ENCODE measurements around the gene HOOK1.
"Not testable (repeated sequence)": the region's sequence is repeated elsewhere in the genome, so short reads cannot be mapped to it uniquely, and the experiment has no call there.

Gene HOOK1

DNA sequence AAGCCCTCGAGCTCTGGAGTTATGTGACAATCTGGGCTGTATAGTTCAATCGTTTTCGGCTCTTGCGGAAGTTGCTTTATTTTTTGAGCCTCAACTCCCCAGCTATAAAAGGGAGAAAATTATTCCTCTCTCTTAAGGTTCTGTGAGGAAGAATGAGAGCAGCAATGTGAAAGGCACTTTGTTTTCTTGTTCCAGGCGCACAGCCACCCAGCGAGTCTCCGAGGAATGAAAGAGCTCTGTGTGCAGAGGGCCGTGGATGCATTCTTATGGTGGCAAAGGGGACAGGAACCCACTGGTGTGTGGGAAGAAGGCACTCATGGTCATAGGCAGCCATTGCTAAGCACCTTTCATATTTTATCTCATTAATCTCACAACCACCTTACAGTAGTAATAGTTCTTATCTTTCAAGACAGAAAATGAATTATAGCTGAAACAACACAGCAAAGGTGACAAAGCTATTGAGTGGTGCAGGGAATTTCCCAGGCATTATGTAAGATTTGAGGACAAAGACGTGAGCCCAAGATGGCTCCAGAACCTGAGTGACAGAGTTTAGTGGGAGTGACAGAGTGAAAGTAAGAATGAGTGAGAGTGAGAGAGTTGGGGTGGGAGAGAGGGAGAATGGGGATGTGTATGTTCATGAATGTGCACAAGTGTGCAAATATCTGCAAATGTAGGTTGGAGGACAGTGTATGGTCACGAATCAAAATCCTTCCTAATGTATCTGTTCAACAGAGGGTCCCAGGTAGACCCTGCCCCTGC lies 102.5 kb downstream of the HOOK1 start:
- no peak overlapping the region for H3K9ac ChIP-seq (ENCODE audit: low read length)
- H3K79me2 ChIP-seq (ENCODE audit: insufficient read depth, low read length) = no peaks in the 10 kb centered on the region
- H3K36me3 ChIP-seq (ENCODE audit: low read length) = no peaks in the 10 kb centered on the region
- no peaks in the 10 kb centered on the region for H3K27me3 ChIP-seq (ENCODE audit: low read length)
- no peak overlapping the region for H2AFZ ChIP-seq (ENCODE audit: low read depth, low read length, severe bottlenecking)
- TF ChIP-seq, protein P1, sequence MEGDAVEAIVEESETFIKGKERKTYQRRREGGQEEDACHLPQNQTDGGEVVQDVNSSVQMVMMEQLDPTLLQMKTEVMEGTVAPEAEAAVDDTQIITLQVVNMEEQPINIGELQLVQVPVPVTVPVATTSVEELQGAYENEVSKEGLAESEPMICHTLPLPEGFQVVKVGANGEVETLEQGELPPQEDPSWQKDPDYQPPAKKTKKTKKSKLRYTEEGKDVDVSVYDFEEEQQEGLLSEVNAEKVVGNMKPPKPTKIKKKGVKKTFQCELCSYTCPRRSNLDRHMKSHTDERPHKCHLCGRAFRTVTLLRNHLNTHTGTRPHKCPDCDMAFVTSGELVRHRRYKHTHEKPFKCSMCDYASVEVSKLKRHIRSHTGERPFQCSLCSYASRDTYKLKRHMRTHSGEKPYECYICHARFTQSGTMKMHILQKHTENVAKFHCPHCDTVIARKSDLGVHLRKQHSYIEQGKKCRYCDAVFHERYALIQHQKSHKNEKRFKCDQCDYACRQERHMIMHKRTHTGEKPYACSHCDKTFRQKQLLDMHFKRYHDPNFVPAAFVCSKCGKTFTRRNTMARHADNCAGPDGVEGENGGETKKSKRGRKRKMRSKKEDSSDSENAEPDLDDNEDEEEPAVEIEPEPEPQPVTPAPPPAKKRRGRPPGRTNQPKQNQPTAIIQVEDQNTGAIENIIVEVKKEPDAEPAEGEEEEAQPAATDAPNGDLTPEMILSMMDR (IDR thresholded peaks at IDR 0.05; ENCODE audit: insufficient read depth, low read length, poor library complexity, severe bottlenecking) = no peak
- no peak for TF ChIP-seq EZH2phosphoT487 (conservative IDR thresholded peaks at IDR 0.05; ENCODE audit: low read length)
- no peaks in the 10 kb centered on the region for H3F3A ChIP-seq (ENCODE audit: insufficient read depth)
- no peak overlapping the region for H3K27ac ChIP-seq (ENCODE audit: low read depth, low read length)
- no peak overlapping the region for H3K4me2 ChIP-seq (ENCODE audit: low read depth, low read length, poor library complexity, severe bottlenecking)
- H3K9me2 ChIP-seq (replicated peaks; ENCODE audit: insufficient read depth, low read length) = no peaks in the 10 kb centered on the region
- H3K9me3 ChIP-seq (ENCODE audit: insufficient read depth, low read length) = no peaks in the 10 kb centered on the region
- no peaks in the 10 kb centered on the region for H4K20me1 ChIP-seq (ENCODE audit: low read depth, low read length)
- H3K4me3 ChIP-seq (ENCODE audit: insufficient read depth, low read length, poor library complexity, severe bottlenecking) = no peak overlapping the region

DNA sequence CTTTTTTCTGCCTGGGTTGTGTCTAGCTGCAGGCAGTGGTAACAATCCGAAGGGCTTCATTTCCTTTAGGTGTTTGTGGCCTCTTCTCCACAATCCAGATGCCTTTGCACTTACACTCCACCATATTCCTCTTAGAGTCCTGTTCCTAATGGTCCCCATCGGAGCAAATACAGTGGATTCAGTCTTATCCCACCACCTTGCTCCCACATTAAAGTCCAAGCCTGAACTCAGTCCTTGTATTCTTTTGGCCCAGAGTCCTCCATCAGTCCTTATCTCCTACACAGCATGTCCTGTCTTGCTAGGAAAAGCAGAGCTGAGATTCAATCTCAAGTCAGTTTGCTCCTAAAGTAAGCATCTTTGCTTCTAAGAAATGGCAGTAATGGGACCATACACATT lies 103.0 kb downstream of the HOOK1 start:
- no peaks in the 10 kb centered on the region for H3K27me3 ChIP-seq (ENCODE audit: low read length)
- H4K20me1 ChIP-seq (ENCODE audit: low read depth, low read length) = no peaks in the 10 kb centered on the region
- no peak overlapping the region for H3K4me2 ChIP-seq (ENCODE audit: low read depth, low read length, poor library complexity, severe bottlenecking)
- H3K27ac ChIP-seq (ENCODE audit: low read depth, low read length) = no peak overlapping the region
- no peak overlapping the region for H3K4me3 ChIP-seq (ENCODE audit: insufficient read depth, low read length, poor library complexity, severe bottlenecking)
- H3K9me2 ChIP-seq (replicated peaks; ENCODE audit: insufficient read depth, low read length) = no peaks in the 10 kb centered on the region
- no peaks in the 10 kb centered on the region for H3K79me2 ChIP-seq (ENCODE audit: insufficient read depth, low read length)
- H3K36me3 ChIP-seq (ENCODE audit: low read length) = no peaks in the 10 kb centered on the region
- no peak for TF ChIP-seq EZH2phosphoT487 (conservative IDR thresholded peaks at IDR 0.05; ENCODE audit: low read length)
- TF ChIP-seq, protein P1 (IDR thresholded peaks at IDR 0.05; ENCODE audit: insufficient read depth, low read length, poor library complexity, severe bottlenecking) = no peak
- no peaks in the 10 kb centered on the region for H3F3A ChIP-seq (ENCODE audit: insufficient read depth)
- H3K9me3 ChIP-seq (ENCODE audit: insufficient read depth, low read length) = no peaks in the 10 kb centered on the region
- H2AFZ ChIP-seq (ENCODE audit: low read depth, low read length, severe bottlenecking) = no peak overlapping the region
- H3K9ac ChIP-seq (ENCODE audit: low read length) = no peak overlapping the region

DNA sequence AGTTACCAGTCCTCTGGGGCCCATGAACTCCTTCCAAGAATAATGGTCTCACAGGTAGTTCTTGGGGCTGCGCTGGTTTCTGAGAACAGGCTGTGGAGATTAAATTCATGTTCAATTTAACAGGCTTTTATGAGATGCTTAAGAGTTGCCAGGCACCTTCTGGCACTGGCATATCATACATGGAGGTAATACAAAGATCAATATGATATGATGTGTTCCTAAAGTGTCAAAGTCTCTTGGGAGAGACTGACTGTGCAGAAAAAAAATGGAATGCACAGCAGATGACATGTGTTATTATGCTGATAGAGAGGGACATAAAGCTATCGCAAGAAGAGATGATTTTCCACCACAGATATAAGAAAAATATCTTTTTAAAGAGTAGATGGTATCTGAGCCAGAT lies 105.0 kb downstream of the HOOK1 start:
- Histone ChIP-seq H3K79me2 (ENCODE audit: insufficient read depth, low read length) (no peaks in the 10 kb centered on the region), H3K9me2 (replicated peaks; ENCODE audit: insufficient read depth, low read length) (no peaks in the 10 kb centered on the region), H3K4me2 (ENCODE audit: low read depth, low read length, poor library complexity, severe bottlenecking) (no peak overlapping the region), H3F3A (ENCODE audit: insufficient read depth) (no peaks in the 10 kb centered on the region), H3K27me3 (ENCODE audit: low read length) (no peaks in the 10 kb centered on the region; the same call in 1 of the 2 replicates), H3K27ac (ENCODE audit: low read depth, low read length) (no peak overlapping the region), H4K20me1 (ENCODE audit: low read depth, low read length) (no peaks in the 10 kb centered on the region), H3K36me3 (ENCODE audit: low read length) (no peaks in the 10 kb centered on the region), H2AFZ (ENCODE audit: low read depth, low read length, severe bottlenecking) (no peak overlapping the region), H3K9ac (ENCODE audit: low read length) (no peak overlapping the region), H3K9me3 (ENCODE audit: insufficient read depth, low read length) (no peaks in the 10 kb centered on the region), H3K4me3 (ENCODE audit: insufficient read depth, low read length, poor library complexity, severe bottlenecking) (no peak overlapping the region)
- TF ChIP-seq EZH2phosphoT487 (conservative IDR thresholded peaks at IDR 0.05; ENCODE audit: low read length) = no peak
- TF ChIP-seq, protein P1 (IDR thresholded peaks at IDR 0.05; ENCODE audit: insufficient read depth, low read length, poor library complexity, severe bottlenecking) = no peak

DNA sequence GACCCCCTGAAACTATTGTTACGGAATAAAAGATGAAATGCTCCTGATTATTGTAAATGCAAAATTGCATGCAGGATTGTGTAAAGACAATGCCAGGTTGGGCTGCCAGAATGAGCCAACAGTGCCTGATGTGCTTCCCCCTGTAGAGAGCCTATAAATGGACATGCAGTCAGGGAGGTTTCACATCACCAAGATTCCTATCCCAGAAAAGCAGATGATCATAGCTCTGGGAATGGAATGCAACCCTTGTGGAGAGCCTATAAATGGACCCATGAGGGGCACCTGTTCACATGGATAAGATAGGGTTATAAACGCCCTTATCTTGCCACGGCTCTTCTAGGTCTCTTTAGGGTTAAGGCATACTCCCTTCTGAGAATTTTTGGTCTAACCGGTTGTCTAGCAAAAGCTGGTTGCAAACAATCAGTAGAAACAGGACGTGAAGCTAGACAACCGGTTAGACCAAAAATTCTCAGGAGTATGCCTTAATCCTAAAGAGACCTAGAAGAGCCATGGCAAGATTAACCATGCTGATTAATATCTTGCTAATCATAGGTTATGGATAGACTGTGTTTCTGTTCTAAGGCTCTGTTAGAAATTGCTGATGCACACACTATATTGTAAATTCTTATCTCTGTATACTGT lies 106.6 kb downstream of the HOOK1 start:
- H3F3A ChIP-seq (ENCODE audit: insufficient read depth); H2AFZ ChIP-seq (ENCODE audit: low read depth, low read length, severe bottlenecking); H3K36me3 ChIP-seq (ENCODE audit: low read length); H3K79me2 ChIP-seq (ENCODE audit: insufficient read depth, low read length); H3K4me2 ChIP-seq (ENCODE audit: low read depth, low read length, poor library complexity, severe bottlenecking); H3K9me2 ChIP-seq (replicated peaks; ENCODE audit: insufficient read depth, low read length); H3K27me3 ChIP-seq (ENCODE audit: low read length); H3K9ac ChIP-seq (ENCODE audit: low read length); H3K4me3 ChIP-seq (ENCODE audit: insufficient read depth, low read length, poor library complexity, severe bottlenecking); H4K20me1 ChIP-seq (ENCODE audit: low read depth, low read length); H3K9me3 ChIP-seq (ENCODE audit: insufficient read depth, low read length); H3K27ac ChIP-seq (ENCODE audit: low read depth, low read length): not testable (repeated sequence)
